Neuronal stem cell (in vitro differentiated cells): ENCODE measurements around the gene GRID2IP.

Experiments
- DNase-seq: peaks from one replicate; pipeline ENCODE4 v3.0.0-alpha.2; 2013; ENCODE audit warnings: low spot score
- H2AFZ ChIP-seq: one replicate; pipeline ENCODE4 v1.6.1; 2013; ENCODE audit warnings: mild to moderate bottlenecking, low read length, inconsistent platforms
- H2AK5ac ChIP-seq: 2 replicates; pipeline ENCODE4 v1.6.1; 2013; ENCODE audit warnings: low read depth, mild to moderate bottlenecking, inconsistent platforms, low read length, moderate library complexity, mixed read lengths
- H2BK120ac ChIP-seq: 2 replicates; pipeline ENCODE4 v1.6.1; 2013; ENCODE audit warnings: low read depth, mild to moderate bottlenecking, inconsistent platforms, low read length, moderate library complexity, mixed read lengths
- H2BK12ac ChIP-seq: one replicate; pipeline ENCODE4 v1.6.1; 2013; ENCODE audit warnings: low read length, inconsistent platforms
- H2BK15ac ChIP-seq: 2 replicates; pipeline ENCODE4 v1.6.1; 2013; ENCODE audit warnings: mild to moderate bottlenecking, low read length, inconsistent platforms, mixed read lengths
- H2BK5ac ChIP-seq: one replicate; pipeline ENCODE4 v1.6.1; 2013; ENCODE audit warnings: inconsistent platforms, mild to moderate bottlenecking, low read length, moderate library complexity
- H3K14ac ChIP-seq: one replicate; pipeline ENCODE4 v1.6.1; 2013; ENCODE audit warnings: low read length, inconsistent platforms
- H3K18ac ChIP-seq: 2 replicates; pipeline ENCODE4 v1.6.1; 2013; ENCODE audit warnings: low read length, inconsistent platforms
- H3K23ac ChIP-seq: 2 replicates; pipeline ENCODE4 v1.6.1; 2013; ENCODE audit warnings: low read depth, mild to moderate bottlenecking, mixed read lengths, low read length, inconsistent platforms; ENCODE audit not compliant: poor library complexity
- H3K27ac ChIP-seq: replicated peaks from 3 replicates; pipeline ENCODE4 v1.5.1; 2013; ENCODE audit warnings: low read length, inconsistent platforms
- H3K27me3 ChIP-seq, 3 experiments: 2 replicates each; pipeline ENCODE4 v1.6.1; 2013; ENCODE audit warnings: low read length in 3 of 3, mild to moderate bottlenecking in 2 of 3, inconsistent platforms in 1 of 3, low read depth in 1 of 3, mixed read lengths in 1 of 3, moderate library complexity in 1 of 3; ENCODE audit not compliant: control insufficient read depth in 3 of 3, insufficient read depth in 3 of 3
- H3K36me3 ChIP-seq, 2 donors: replicated peaks in 1 of 2; 2 replicates each; pipeline ENCODE4 v1.6.1; 2013; ENCODE audit warnings: low read length in 2 of 2; ENCODE audit not compliant: control insufficient read depth in 2 of 2, insufficient read depth in 2 of 2
- H3K4ac ChIP-seq: 2 replicates; pipeline ENCODE4 v1.6.1; 2013; ENCODE audit warnings: inconsistent platforms, mild to moderate bottlenecking, low read length, moderate library complexity
- H3K4me1 ChIP-seq, 2 donors: 1 replicate in 1 of 2; 2 replicates in 1 of 2; pipeline ENCODE4 v1.6.1; 2013; ENCODE audit warnings: low read length in 2 of 2, low read depth in 1 of 2; ENCODE audit not compliant: control insufficient read depth in 2 of 2, insufficient read depth in 1 of 2
- H3K4me2 ChIP-seq: one replicate; pipeline ENCODE4 v1.6.1; 2013; ENCODE audit warnings: mild to moderate bottlenecking, low read length, inconsistent platforms; ENCODE audit not compliant: insufficient read depth, poor library complexity, severe bottlenecking
- H3K4me3 ChIP-seq, 2 donors: 2 replicates each; pipeline ENCODE4 v1.5.1; 2013; ENCODE audit warnings: low read length in 2 of 2, mild to moderate bottlenecking in 2 of 2, inconsistent platforms in 1 of 2, moderate library complexity in 1 of 2
- H3K79me1 ChIP-seq: one replicate; pipeline ENCODE4 v1.6.1; 2013; ENCODE audit warnings: low read depth, mild to moderate bottlenecking, inconsistent platforms, low read length, moderate library complexity
- H3K9ac ChIP-seq: one replicate; pipeline ENCODE4 v1.6.1; 2013; ENCODE audit warnings: mild to moderate bottlenecking, low read depth, low read length, inconsistent platforms; ENCODE audit not compliant: poor library complexity
- H3K9me3 ChIP-seq, 2 donors: replicated peaks in 1 of 2; 2 replicates each; pipeline versions ENCODE3 to v1.6.1; 2013; ENCODE audit warnings: low read length in 2 of 2, mild to moderate bottlenecking in 2 of 2, inconsistent platforms in 1 of 2, low read depth in 1 of 2, mixed read lengths in 1 of 2, moderate library complexity in 1 of 2; ENCODE audit not compliant: control insufficient read depth in 2 of 2, insufficient read depth in 1 of 2
- H4K8ac ChIP-seq: one replicate; pipeline ENCODE4 v1.6.1; 2013; ENCODE audit warnings: low read depth, mild to moderate bottlenecking, inconsistent platforms, low read length, moderate library complexity
- H4K91ac ChIP-seq: one replicate; pipeline ENCODE4 v1.6.1; 2013; ENCODE audit warnings: low read length, low read depth, mild to moderate bottlenecking, inconsistent platforms; ENCODE audit not compliant: poor library complexity
- WGBS, 2 donors: extraction: QIAGEN DNeasy Blood & Tissue Kit; methylation state at CpG; one replicate each; pipeline ENCODE4 v1.1.7; 2013; ENCODE audit warnings: missing lambda C conversion rate in 2 of 2, mixed read lengths in 1 of 2; ENCODE audit not compliant: insufficient read length in 2 of 2, insufficient replicate concordance in 1 of 2; ENCODE audit errors: extremely low coverage in 2 of 2; 5-methylcytosine and 5-hydroxymethylcytosine counted together

The GRID2IP gene

DNA sequence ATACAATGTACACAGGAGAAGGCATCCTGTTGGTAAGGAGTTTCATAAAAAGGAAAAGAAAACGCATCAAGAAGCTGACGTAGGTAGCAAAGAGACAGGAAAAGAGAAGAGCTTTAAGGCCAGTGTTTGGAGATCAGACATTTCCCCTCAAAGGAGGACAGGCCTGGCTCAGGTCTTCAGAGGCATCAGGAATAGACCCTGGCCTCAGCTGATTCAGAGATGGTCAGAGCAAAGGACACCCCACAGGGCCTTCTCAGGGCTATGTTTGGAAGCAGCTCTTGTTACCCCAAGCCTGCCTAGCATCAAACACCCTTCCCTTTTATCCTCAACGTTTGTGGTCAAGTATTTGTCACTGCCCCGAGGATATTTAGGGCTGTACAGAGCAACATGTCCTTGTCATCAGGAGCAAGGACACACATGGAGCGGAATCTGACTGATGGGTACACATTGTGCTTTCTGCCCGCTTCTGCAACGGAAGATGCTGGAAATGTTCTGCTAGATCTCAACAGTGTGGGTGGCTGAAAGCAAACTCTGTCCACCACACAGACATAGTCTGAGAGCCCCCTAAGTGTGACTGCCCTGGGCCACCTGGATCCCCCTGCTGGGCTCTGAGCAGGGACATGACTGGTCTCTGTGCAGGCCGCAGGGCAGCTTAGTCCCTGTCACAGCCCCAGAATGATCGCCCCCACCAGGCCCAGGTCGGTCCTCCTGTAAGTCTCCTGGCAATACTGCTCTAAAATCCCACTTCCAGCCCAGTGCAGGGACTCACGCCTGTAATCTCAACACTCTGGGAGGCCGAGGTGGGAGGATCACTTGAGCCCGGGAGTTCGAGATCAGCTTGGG is 25.0 kb upstream of the GRID2IP start:
- no peak overlapping the region for H4K91ac ChIP-seq
- H2BK15ac ChIP-seq, result no peak overlapping the region
- peaks cover 7 to 10% of the 10 kb centered on the region in 2 donors for H3K36me3 ChIP-seq
- peak overlapping the region; percentile 68 for H4K8ac ChIP-seq
- peak overlapping the region in 1 of 2 donors; percentile 45 for H3K4me3 ChIP-seq
- WGBS, 2 donors, result no CpG with 5 or more reads among the region's 14 CpGs
- peaks cover 3% of the 10 kb centered on the region for H3K79me1 ChIP-seq
- no peak overlapping the region for H3K9ac ChIP-seq
- H3K4ac ChIP-seq, result no peak overlapping the region
- no peak overlapping the region for H3K23ac ChIP-seq
- no peak overlapping the region for H3K14ac ChIP-seq
- H2BK12ac ChIP-seq, result no peak overlapping the region
- H3K18ac ChIP-seq, result no peak overlapping the region
- H2AFZ ChIP-seq, result no peak overlapping the region
- H3K4me1 ChIP-seq, result no peaks in the 10 kb centered on the region
- H3K4me2 ChIP-seq, result no peak overlapping the region
- DNase-seq, result no peak
- no peaks in the 10 kb centered on the region for H3K27me3 ChIP-seq
- H3K9me3 ChIP-seq, result no peaks in the 10 kb centered on the region
- no peak overlapping the region for H2BK5ac ChIP-seq
- no peak overlapping the region for H3K27ac ChIP-seq
- H2BK120ac ChIP-seq, result no peak overlapping the region
- peak overlapping the region; percentile 54 for H2AK5ac ChIP-seq

DNA sequence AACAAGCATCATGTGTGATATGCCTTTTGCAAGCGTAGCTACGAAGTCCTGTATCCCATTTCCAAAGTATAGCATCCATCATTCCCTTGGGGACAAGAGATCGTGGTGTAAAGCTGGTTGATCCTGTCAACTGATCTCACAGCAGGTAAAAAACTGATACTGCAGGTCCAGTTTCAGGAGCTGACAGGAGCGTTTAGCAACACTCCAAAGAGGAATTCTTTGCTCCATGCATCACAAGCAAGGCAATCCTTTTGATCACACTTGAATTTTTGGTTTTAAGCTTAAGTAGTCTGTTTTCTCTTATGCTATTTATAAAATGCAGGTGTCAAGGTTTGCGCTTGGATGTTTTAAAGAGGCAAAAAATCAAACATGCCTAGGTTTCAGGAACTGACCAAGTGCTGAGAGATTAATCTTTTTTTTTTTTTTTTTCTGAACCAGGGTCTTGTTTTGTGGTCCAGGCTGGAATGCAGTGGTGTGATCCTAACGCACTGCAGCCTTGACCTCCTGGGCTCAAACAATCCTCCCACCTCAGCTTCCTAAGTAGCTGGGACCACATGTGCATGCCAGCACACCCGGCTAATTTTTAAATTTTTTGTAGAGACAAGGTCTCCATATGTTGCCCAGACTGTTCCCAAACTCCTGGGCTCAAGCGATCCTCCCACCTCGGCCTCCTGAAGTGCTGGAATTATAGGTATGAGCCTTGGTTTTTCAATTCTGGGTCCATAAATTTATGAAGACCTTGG is 24.2 kb upstream of the GRID2IP start:
- Histone ChIP-seq H3K27ac (no peak overlapping the region), H3K4me1 (no peaks in the 10 kb centered on the region), H3K79me1 (peaks cover 3% of the 10 kb centered on the region), H3K9ac (no peak overlapping the region), H3K18ac (no peak overlapping the region), H4K91ac (no peak overlapping the region), H2BK15ac (no peak overlapping the region), H3K27me3 (no peaks in the 10 kb centered on the region), H4K8ac (no peak overlapping the region), H2BK5ac (no peak overlapping the region), H3K36me3 (peaks cover 2% of the 10 kb centered on the region in 2 donors), H2AFZ (no peak overlapping the region), H3K4me2 (no peak overlapping the region), H3K14ac (no peak overlapping the region), H3K4ac (no peak overlapping the region), H2BK12ac (no peak overlapping the region), H2AK5ac (no peak overlapping the region), H3K9me3 (no peaks in the 10 kb centered on the region), H3K4me3 (no peak overlapping the region), H3K23ac (no peak overlapping the region), H2BK120ac (no peak overlapping the region)
- DNase-seq, result no peak
- WGBS, 2 donors, result no CpG with 5 or more reads among the region's 9 CpGs

DNA sequence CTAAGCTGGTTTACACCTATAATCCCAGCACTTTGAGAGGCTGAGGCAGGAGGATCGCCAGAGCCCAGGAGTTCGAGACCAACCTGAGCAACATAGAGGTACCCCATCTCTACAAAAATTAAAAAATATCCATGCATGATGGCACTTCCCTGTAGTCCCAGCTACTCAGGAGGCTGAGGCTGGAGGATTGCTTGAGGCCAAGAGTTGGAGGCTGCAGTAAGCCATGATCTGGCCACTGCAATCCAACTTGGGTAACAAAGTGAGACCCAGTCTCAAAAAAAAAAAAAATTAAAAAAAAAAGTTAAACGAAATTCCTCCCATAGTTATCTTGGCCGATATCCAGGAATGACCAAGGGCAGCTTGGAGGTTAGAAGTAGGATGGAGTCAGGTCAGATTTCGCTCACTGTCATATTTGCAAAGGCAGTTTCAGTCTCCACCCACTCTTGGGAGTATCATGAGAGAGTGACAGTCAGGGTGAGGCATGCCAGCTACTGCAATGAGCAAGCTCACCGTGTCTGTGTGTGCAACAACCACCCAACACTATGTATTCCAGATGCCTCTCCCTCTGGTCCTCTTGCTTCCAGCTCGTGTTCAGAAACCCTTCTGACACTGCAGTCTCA is 20.0 kb upstream of the GRID2IP start:
- H3K18ac ChIP-seq, result no peak overlapping the region
- H4K91ac ChIP-seq, result no peak overlapping the region
- H2BK12ac ChIP-seq, result no peak overlapping the region
- no peaks in the 10 kb centered on the region for H3K27me3 ChIP-seq
- no peak overlapping the region for H2BK15ac ChIP-seq
- H3K9me3 ChIP-seq, result peaks cover 0 to 1% of the 10 kb centered on the region in 2 donors
- no peaks in the 10 kb centered on the region for H3K4me1 ChIP-seq
- H3K9ac ChIP-seq, result no peak overlapping the region
- H2BK120ac ChIP-seq, result no peak overlapping the region
- no CpG with 5 or more reads among the region's 7 CpGs for WGBS, 2 donors
- no peak overlapping the region for H3K4ac ChIP-seq
- H2BK5ac ChIP-seq, result no peak overlapping the region
- no peak overlapping the region for H3K14ac ChIP-seq
- no peak overlapping the region for H4K8ac ChIP-seq
- no peak overlapping the region for H2AK5ac ChIP-seq
- H3K23ac ChIP-seq, result no peak overlapping the region
- H3K36me3 ChIP-seq, result no peaks in the 10 kb centered on the region
- no peaks in the 10 kb centered on the region for H3K79me1 ChIP-seq
- H2AFZ ChIP-seq, result no peak overlapping the region
- DNase-seq, result no peak
- no peak overlapping the region for H3K4me3 ChIP-seq
- no peak overlapping the region for H3K4me2 ChIP-seq
- no peak overlapping the region for H3K27ac ChIP-seq

DNA sequence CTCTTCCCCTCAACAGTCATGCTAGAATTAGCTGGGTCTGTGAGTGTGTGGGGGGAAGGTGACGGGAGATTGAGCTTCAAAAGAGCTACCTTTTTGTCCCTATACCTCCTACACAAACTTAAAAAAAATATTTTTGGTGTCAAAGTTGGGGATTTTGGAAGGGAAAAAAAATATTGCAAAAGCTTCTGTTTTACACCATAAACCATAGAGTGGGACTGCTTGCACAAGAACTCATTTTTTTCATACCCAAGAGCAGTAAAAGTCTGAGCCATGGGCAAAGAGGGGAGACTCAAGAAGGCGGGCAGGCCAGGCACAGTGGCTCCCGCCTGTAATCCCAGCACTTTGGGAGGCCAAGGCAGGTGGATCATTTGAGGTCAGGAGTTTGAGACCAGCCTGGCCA is 16.6 kb upstream of the GRID2IP start:
- Histone ChIP-seq H3K27me3 (no peaks in the 10 kb centered on the region), H3K79me1 (no peaks in the 10 kb centered on the region), H2AFZ (no peak overlapping the region), H3K27ac (no peak overlapping the region), H3K9ac (no peak overlapping the region), H3K4me3 (no peak overlapping the region), H4K91ac (no peak overlapping the region), H3K4me2 (peak overlapping the region; percentile 11), H2BK5ac (no peak overlapping the region), H3K9me3 (peaks cover 0 to 1% of the 10 kb centered on the region in 2 donors), H3K23ac (no peak overlapping the region), H3K18ac (no peak overlapping the region), H3K4me1 (no peaks in the 10 kb centered on the region), H3K36me3 (no peaks in the 10 kb centered on the region), H2BK15ac (no peak overlapping the region), H2BK120ac (no peak overlapping the region), H2AK5ac (no peak overlapping the region), H3K4ac (no peak overlapping the region), H3K14ac (no peak overlapping the region), H4K8ac (no peak overlapping the region), H2BK12ac (no peak overlapping the region)
- no CpG with 5 or more reads among the region's 3 CpGs for WGBS, 2 donors
- DNase-seq, result no peak
